Caco-2 (cell line): Measurements from ENCODE around the gene CST2. TPM values are rescaled to one million over a fixed set of nuclear protein-coding genes. Genes with fewer than 3 reads are reported as not detected.
"Not testable (repeated sequence)": the region's sequence is repeated elsewhere in the genome, so short reads cannot be mapped to it uniquely, and the experiment has no call there.

ENCODE experiments used
- BruUV-seq: library from RNA; stranded (reverse); fragments of 400-500 nt; replicated peaks from 2 replicates; lab custom pipeline; 2021; lab: Mats Ljungman, UMichigan
- CTCF ChIA-PET: fragments of 300-600 bp; sonication (Branson Sonifier 250); formaldehyde crosslinking; loops from one replicate; lab custom pipeline; 2022; ENCODE audit warnings: antibody characterized with exemption; lab: Charles Lee
- POLR2A ChIA-PET: fragments of 300-600 bp; sonication (Branson Sonifier 250); formaldehyde crosslinking; loops from one replicate; lab custom pipeline; 2022; ENCODE audit warnings: antibody characterized with exemption; lab: Charles Lee
- DNase-seq, 2 experiments: peaks; one replicate each; pipeline versions ENCODE4 v3.0.0 to v3.0.0-alpha.2; 2020 to 2022
- H3K27me3 ChIP-seq: replicated peaks from 2 replicates; pipeline ENCODE4 v1.6.0; 2011; ENCODE audit warnings: low read length; ENCODE audit not compliant: control insufficient read depth, insufficient read depth
- H3K36me3 ChIP-seq: 2 replicates; pipeline ENCODE4 v1.5.1; 2011; ENCODE audit warnings: low read length; ENCODE audit not compliant: control insufficient read depth, insufficient read depth
- H3K4me1 ChIP-seq: fragments of 250-450 bp; sonication (Bioruptor Pico); 2 replicates; pipeline ENCODE4 v1.5.1; 2020; ENCODE audit warnings: mild to moderate bottlenecking
- H3K4me3 ChIP-seq: 2 replicates; pipeline ENCODE4 v1.5.1; 2011; ENCODE audit warnings: low read depth, mild to moderate bottlenecking, control low read depth, low read length
- H3K9me3 ChIP-seq: fragments of 250-450 bp; sonication (Bioruptor Pico); 2 replicates; pipeline ENCODE4 v1.5.1; 2020; ENCODE audit warnings: mild to moderate bottlenecking, moderate library complexity
- H3K27ac Mint-ChIP-seq: one replicate; pipeline ENCODE4 v1.8.0; 2022; ENCODE audit warnings: mixed read lengths; ENCODE audit not compliant: unreplicated experiment
- H3K27me3 Mint-ChIP-seq: one replicate; pipeline ENCODE4 v1.8.0; 2022; ENCODE audit warnings: mixed read lengths; ENCODE audit not compliant: insufficient read depth, unreplicated experiment
- H3K36me3 Mint-ChIP-seq: one replicate; pipeline ENCODE4 v1.8.0; 2022; ENCODE audit warnings: mild to moderate bottlenecking, mixed read lengths; ENCODE audit not compliant: insufficient read depth, unreplicated experiment
- H3K4me1 Mint-ChIP-seq: one replicate; pipeline ENCODE4 v1.8.0; 2022; ENCODE audit warnings: low read depth, mixed read lengths; ENCODE audit not compliant: unreplicated experiment
- H3K4me3 Mint-ChIP-seq: one replicate; pipeline ENCODE4 v1.8.0; 2022; ENCODE audit warnings: mild to moderate bottlenecking, moderate library complexity, mixed read lengths; ENCODE audit not compliant: unreplicated experiment
- H3K9me3 Mint-ChIP-seq: one replicate; pipeline ENCODE4 v1.8.0; 2022; ENCODE audit warnings: mixed read lengths; ENCODE audit not compliant: unreplicated experiment
- CTCF ChIP-seq, 2 experiments: fragments of 200-600 bp in 1 of 2; IDR thresholded peaks; 1 replicate in 1 of 2; 2 replicates in 1 of 2; pipeline versions ENCODE4 v1.5.1 to v1.8.0; 2011 to 2022; ENCODE audit warnings: antibody characterized with exemption in 1 of 2, control low read depth in 1 of 2, inconsistent platforms in 1 of 2, low read depth in 1 of 2, low read length in 1 of 2, mild to moderate bottlenecking in 1 of 2, moderate library complexity in 1 of 2; ENCODE audit not compliant: insufficient read depth in 1 of 2, severe bottlenecking in 1 of 2, unreplicated experiment in 1 of 2
- intact Hi-C: fragments of 100-400 bp; cut with micrococcal nuclease; formaldehyde crosslinking; loops from one replicate; pipeline ENCODE4 v1.10.0; 2022; ENCODE audit not compliant: unreplicated experiment
- total RNA-seq: library from RNA; stranded (reverse); gene quantifications from 2 replicates; pipeline ENCODE4 v1.2.3, GENCODE V29; 2022

CST2 gene
- total RNA-seq, 1 experiment from 2014 or later = not detected

GRCh38 chr20:23782366-23782983, 44.1 kb downstream of the CST2 start:
- Mint-ChIP-seq H3K27ac (no peak overlapping the region), H3K9me3 (no peaks in the 10 kb centered on the region), H3K4me3 (no peak overlapping the region), H3K36me3 (no peaks in the 10 kb centered on the region), H3K27me3 (no peaks in the 10 kb centered on the region), H3K4me1 (no peaks in the 10 kb centered on the region)
- peak; percentile 62 to 85 for TF ChIP-seq CTCF (IDR thresholded peaks at IDR 0.05; ENCODE audit: insufficient read depth in 1 of 2, low read depth in 1 of 2, low read length in 1 of 2, severe bottlenecking in 1 of 2, unreplicated experiment in 1 of 2)
- Histone ChIP-seq H3K4me3 (no peak overlapping the region), H3K36me3 (no peaks in the 10 kb centered on the region), H3K27me3 (no peaks in the 10 kb centered on the region), H3K9me3 (peaks cover 5% of the 10 kb centered on the region; the same call in 1 of the 2 replicates), H3K4me1 (no peaks in the 10 kb centered on the region)
- POLR2A ChIA-PET = no interaction called here
- CTCF ChIA-PET = interaction anchor here (0.6 to 1.7 kb wide), 3 partner anchors 12 to 114 kb away, joined by 4 to 5 read pairs (median 5); no protein-coding TSS in a partner anchor
- intact Hi-C loops = loop anchor here (1.0 kb wide), 1 partner anchor 114 kb away; no protein-coding TSS in a partner anchor
- BruUV-seq = no TSS peak
- DNase-seq = peak; percentile 75 to 79

- H3K4me1 ChIP-seq, H3K4me3 Mint-ChIP-seq, H3K36me3 ChIP-seq, H3K36me3 Mint-ChIP-seq, H3K27ac Mint-ChIP-seq, H3K4me1 Mint-ChIP-seq, H3K27me3 Mint-ChIP-seq, H3K9me3 Mint-ChIP-seq, BruUV-seq, POLR2A ChIA-PET, H3K4me3 ChIP-seq, H3K9me3 ChIP-seq, H3K27me3 ChIP-seq, DNase-seq, intact Hi-C loops: not testable (repeated sequence)
- CTCF ChIA-PET = interaction anchor here (0.6 kb wide), 1 partner anchor 1443 kb away, joined by 7 read pairs; no protein-coding TSS in a partner anchor
These were observed 47.9 kb downstream of the CST2 start for GRCh38 chr20:23778676-23779075.

GRCh38 chr20:23777380-23777779, 49.1 kb downstream of the CST2 start:
- H3K27ac Mint-ChIP-seq, H3K27me3 ChIP-seq, H3K4me1 Mint-ChIP-seq, DNase-seq, BruUV-seq, H3K27me3 Mint-ChIP-seq, CTCF ChIA-PET, H3K9me3 ChIP-seq, H3K4me3 Mint-ChIP-seq, H3K36me3 ChIP-seq, POLR2A ChIA-PET, H3K9me3 Mint-ChIP-seq, H3K36me3 Mint-ChIP-seq, intact Hi-C loops, H3K4me1 ChIP-seq, H3K4me3 ChIP-seq: not testable (repeated sequence)

GRCh38 chr20:23776067-23776771, 50.3 kb downstream of the CST2 start:
- H3K4me1 Mint-ChIP-seq = no peaks in the 10 kb centered on the region
- peaks cover 5% of the 10 kb centered on the region; the same call in 1 of the 2 replicates for H3K9me3 ChIP-seq
- CTCF ChIA-PET = no interaction called here
- H3K27ac Mint-ChIP-seq = no peak overlapping the region
- no peaks in the 10 kb centered on the region for H3K27me3 ChIP-seq
- POLR2A ChIA-PET = no interaction called here
- no peaks in the 10 kb centered on the region for H3K9me3 Mint-ChIP-seq
- no peaks in the 10 kb centered on the region for H3K4me1 ChIP-seq
- BruUV-seq = no TSS peak
- intact Hi-C loops = no loop called here
- DNase-seq = no peak
- no peak overlapping the region for H3K4me3 ChIP-seq
- no peaks in the 10 kb centered on the region for H3K36me3 Mint-ChIP-seq
- H3K27me3 Mint-ChIP-seq = no peaks in the 10 kb centered on the region
- no peaks in the 10 kb centered on the region for H3K36me3 ChIP-seq
- no peak for TF ChIP-seq CTCF (IDR thresholded peaks at IDR 0.05; ENCODE audit: insufficient read depth in 1 of 2, low read depth in 1 of 2, low read length in 1 of 2, severe bottlenecking in 1 of 2, unreplicated experiment in 1 of 2)
- H3K4me3 Mint-ChIP-seq = no peak overlapping the region
